ENCODE measurements around the gene PITHD1.

DNA sequence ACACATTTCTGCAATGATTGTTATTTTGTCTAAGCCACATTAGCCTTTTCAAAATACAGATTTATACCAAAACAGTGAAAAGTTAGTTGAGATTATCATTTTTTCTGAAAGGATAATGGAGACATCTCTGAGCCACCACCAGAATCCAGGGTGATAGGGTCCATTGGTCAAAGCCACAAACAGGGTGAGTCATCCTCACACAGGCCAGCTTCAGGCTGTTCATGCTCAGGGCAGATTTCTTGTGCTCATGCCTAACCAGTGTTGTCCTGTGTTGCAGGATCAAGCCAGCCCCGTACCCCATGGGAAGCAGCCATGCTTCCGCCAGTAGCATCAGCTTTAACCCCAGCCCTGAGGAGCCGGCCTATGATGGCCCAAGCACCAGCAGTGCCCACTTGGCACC is 21.5 kb upstream of the PITHD1 start:
- TF ChIP-seq, protein P1, sequence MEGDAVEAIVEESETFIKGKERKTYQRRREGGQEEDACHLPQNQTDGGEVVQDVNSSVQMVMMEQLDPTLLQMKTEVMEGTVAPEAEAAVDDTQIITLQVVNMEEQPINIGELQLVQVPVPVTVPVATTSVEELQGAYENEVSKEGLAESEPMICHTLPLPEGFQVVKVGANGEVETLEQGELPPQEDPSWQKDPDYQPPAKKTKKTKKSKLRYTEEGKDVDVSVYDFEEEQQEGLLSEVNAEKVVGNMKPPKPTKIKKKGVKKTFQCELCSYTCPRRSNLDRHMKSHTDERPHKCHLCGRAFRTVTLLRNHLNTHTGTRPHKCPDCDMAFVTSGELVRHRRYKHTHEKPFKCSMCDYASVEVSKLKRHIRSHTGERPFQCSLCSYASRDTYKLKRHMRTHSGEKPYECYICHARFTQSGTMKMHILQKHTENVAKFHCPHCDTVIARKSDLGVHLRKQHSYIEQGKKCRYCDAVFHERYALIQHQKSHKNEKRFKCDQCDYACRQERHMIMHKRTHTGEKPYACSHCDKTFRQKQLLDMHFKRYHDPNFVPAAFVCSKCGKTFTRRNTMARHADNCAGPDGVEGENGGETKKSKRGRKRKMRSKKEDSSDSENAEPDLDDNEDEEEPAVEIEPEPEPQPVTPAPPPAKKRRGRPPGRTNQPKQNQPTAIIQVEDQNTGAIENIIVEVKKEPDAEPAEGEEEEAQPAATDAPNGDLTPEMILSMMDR (IDR thresholded peaks at IDR 0.05): no peak
- no peak for TF ChIP-seq EP300 (IDR thresholded peaks at IDR 0.05; ENCODE audit: low read depth)
- no peak for TF ChIP-seq POLR2AphosphoS5 (IDR thresholded peaks at IDR 0.05)
